Hepatocyte (in vitro differentiated cells): ENCODE data around the gene DIP2C. TPM values are rescaled to one million over a fixed set of nuclear protein-coding genes. Genes with fewer than 3 reads are reported as not detected.

Experiments
- DNase-seq: peaks from one replicate; pipeline ENCODE4 v3.0.0-alpha.2; 2016; ENCODE audit warnings: low spot score
- H2AFZ ChIP-seq: fragments of 200-600 bp; sonication (generic); 2 replicates; pipeline ENCODE4 v1.6.0; 2016; ENCODE audit warnings: antibody characterized with exemption, mild to moderate bottlenecking
- H3K27ac ChIP-seq: fragments of 200-600 bp; sonication (generic); 2 replicates; pipeline ENCODE4 v1.5.1; 2016; ENCODE audit warnings: mild to moderate bottlenecking
- H3K27me3 ChIP-seq: fragments of 200-600 bp; sonication (generic); 2 replicates; pipeline ENCODE4 v1.6.1; 2016
- H3K36me3 ChIP-seq: fragments of 200-600 bp; sonication (generic); replicated peaks from 2 replicates; pipeline ENCODE4 v1.5.1; 2016; ENCODE audit warnings: low read depth; ENCODE audit not compliant: insufficient read depth
- H3K4me1 ChIP-seq: fragments of 200-600 bp; sonication (generic); 2 replicates; pipeline ENCODE4 v1.5.1; 2016; ENCODE audit warnings: mild to moderate bottlenecking, moderate library complexity; ENCODE audit not compliant: insufficient read depth
- H3K4me2 ChIP-seq: fragments of 200-600 bp; sonication (generic); 2 replicates; pipeline ENCODE4 v1.6.0; 2016
- H3K4me3 ChIP-seq: fragments of 200-600 bp; sonication (generic); 2 replicates; pipeline ENCODE4 v1.5.1; 2016; ENCODE audit warnings: mild to moderate bottlenecking
- H3K79me2 ChIP-seq: fragments of 200-600 bp; sonication (generic); 2 replicates; pipeline ENCODE4 v1.6.0; 2017; ENCODE audit warnings: mild to moderate bottlenecking
- H3K9me2 ChIP-seq: fragments of 200-600 bp; sonication (generic); replicated peaks from 2 replicates; pipeline ENCODE4 v1.6.0; 2017; ENCODE audit warnings: mild to moderate bottlenecking; ENCODE audit not compliant: insufficient read depth
- H3K9me3 ChIP-seq: fragments of 200-600 bp; sonication (generic); 2 replicates; pipeline ENCODE4 v1.5.1; 2016; ENCODE audit warnings: low read depth, mild to moderate bottlenecking
- H4K20me1 ChIP-seq: fragments of 200-600 bp; sonication (generic); 2 replicates; pipeline ENCODE4 v1.6.0; 2016; ENCODE audit warnings: mild to moderate bottlenecking; ENCODE audit not compliant: insufficient read depth, poor library complexity, severe bottlenecking
- EZH2 ChIP-seq: fragments of 200-600 bp; sonication (generic); IDR thresholded peaks from 2 replicates; pipeline ENCODE4 v1.6.1; 2016; ENCODE audit warnings: antibody characterized with exemption, mild to moderate bottlenecking, borderline replicate concordance
- EZH2phosphoT487 ChIP-seq: fragments of 200-600 bp; sonication (generic); IDR thresholded peaks from one replicate; pipeline ENCODE4 v1.6.1; 2018; ENCODE audit warnings: antibody characterized with exemption, mild to moderate bottlenecking, low read depth, moderate library complexity; ENCODE audit not compliant: unreplicated experiment, severe bottlenecking
- WGBS: methylation state at CpG from one replicate; pipeline ENCODE4 v1.1.6; 2016; ENCODE audit warnings: low lambda C conversion rate; ENCODE audit errors: missing lambda C conversion rate; 5-methylcytosine and 5-hydroxymethylcytosine counted together
- polyA plus RNA-seq: library from polyadenylated mRNA; unstranded; fragments of >200 nt; fragmentation: Nextera tagmentation; extraction: Ambion mirVana; gene quantifications from 2 replicates; pipeline ENCODE4 v1.2.1, GENCODE V29; 2016
- total RNA-seq: library from RNA; depleted of rRNA; stranded (reverse); fragments of >200 nt; gene quantifications from 2 replicates; pipeline ENCODE4 v1.2.3, GENCODE V29; 2014
- TF ChIP-seq, protein P1 (sequence below): fragments of 200-600 bp; sonication (generic); IDR thresholded peaks from 2 replicates; pipeline ENCODE4 v1.5.1; 2016; ENCODE audit warnings: antibody characterized with exemption, mild to moderate bottlenecking; ENCODE audit not compliant: poor library complexity

Gene DIP2C
- total and polyA plus RNA-seq, 2 experiments from 2014 or later: 11.1 to 12.8 TPM

DNA sequence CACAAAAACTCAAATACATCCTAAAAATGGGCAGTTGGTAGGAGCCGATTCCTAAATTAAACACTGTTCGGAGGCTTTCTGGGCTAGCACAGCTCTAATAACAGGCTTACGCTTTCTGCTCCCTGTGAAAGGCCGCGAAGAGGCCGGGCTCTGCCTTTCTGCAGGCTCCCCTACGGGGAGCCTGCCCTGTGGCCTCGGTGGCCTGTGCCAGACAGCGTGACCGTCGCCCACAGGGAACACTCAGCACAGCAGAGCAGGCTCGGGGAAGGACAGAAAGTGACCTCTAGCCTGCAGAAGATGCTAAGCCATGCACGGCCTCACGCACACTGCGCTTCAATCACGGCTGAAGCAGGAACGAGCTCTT lies 64.2 kb downstream of the DIP2C start:
- H3K27me3 ChIP-seq: no peaks in the 10 kb centered on the region
- H3K36me3 ChIP-seq: no peaks in the 10 kb centered on the region
- H3K9me2 ChIP-seq: no peaks in the 10 kb centered on the region
- peaks cover 86% of the 10 kb centered on the region for H3K79me2 ChIP-seq
- H3K9me3 ChIP-seq: no peaks in the 10 kb centered on the region
- H3K27ac ChIP-seq: peak overlapping the region; percentile 88
- no peak overlapping the region for H2AFZ ChIP-seq
- WGBS: 64% methylated on average over 17 of the region's 17 CpGs
- peak; percentile 30 for DNase-seq
- peaks cover 25% of the 10 kb centered on the region for H3K4me1 ChIP-seq
- peak overlapping the region; percentile 49 for H3K4me2 ChIP-seq
- no peak for TF ChIP-seq EZH2
- no peak for TF ChIP-seq EZH2phosphoT487
- TF ChIP-seq, protein P1, sequence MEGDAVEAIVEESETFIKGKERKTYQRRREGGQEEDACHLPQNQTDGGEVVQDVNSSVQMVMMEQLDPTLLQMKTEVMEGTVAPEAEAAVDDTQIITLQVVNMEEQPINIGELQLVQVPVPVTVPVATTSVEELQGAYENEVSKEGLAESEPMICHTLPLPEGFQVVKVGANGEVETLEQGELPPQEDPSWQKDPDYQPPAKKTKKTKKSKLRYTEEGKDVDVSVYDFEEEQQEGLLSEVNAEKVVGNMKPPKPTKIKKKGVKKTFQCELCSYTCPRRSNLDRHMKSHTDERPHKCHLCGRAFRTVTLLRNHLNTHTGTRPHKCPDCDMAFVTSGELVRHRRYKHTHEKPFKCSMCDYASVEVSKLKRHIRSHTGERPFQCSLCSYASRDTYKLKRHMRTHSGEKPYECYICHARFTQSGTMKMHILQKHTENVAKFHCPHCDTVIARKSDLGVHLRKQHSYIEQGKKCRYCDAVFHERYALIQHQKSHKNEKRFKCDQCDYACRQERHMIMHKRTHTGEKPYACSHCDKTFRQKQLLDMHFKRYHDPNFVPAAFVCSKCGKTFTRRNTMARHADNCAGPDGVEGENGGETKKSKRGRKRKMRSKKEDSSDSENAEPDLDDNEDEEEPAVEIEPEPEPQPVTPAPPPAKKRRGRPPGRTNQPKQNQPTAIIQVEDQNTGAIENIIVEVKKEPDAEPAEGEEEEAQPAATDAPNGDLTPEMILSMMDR: no peak
- H4K20me1 ChIP-seq: peaks cover 43% of the 10 kb centered on the region
- no peak overlapping the region for H3K4me3 ChIP-seq

DNA sequence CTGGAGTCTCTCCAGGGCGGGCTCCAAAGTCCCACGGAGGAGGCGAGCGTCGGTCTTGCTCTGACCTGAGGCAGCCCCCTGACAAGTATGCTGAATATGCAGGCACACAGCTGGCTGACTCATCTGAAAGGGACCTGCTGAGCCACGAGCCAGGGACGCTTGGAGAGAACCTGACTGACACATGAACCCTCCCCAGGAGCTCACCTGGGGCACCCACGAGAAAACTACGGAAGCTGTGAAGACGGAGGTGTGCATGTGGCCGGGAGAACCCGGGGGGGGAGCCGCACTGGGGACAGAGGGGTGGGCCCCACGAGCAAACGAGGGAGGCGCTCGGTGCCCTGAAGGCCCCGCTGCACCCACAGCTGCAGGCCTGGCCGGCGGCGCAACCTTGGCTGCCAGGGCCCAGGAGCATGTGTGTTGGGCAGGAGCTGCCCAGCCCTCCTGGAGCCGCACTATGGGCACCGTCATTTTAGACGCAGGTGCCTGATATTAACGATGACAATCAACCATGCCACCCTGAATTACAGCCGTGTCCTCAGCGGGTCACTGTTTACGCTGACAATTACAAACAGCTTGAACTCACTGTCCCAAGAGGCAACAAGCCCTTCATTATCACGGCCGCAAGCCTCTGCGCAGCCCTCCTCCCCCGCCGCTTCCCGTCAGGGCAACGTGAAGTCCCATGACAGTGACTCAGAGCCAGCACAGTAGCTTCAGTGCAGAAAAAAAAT lies 64.7 kb downstream of the DIP2C start:
- peak; percentile 84 for DNase-seq
- peak overlapping the region; percentile 49 for H3K4me2 ChIP-seq
- H4K20me1 ChIP-seq: peaks cover 48% of the 10 kb centered on the region
- peak overlapping the region; percentile 88 for H3K27ac ChIP-seq
- no peaks in the 10 kb centered on the region for H3K36me3 ChIP-seq
- no peak for TF ChIP-seq EZH2
- TF ChIP-seq EZH2phosphoT487: no peak
- TF ChIP-seq, protein P1: no peak
- no peaks in the 10 kb centered on the region for H3K27me3 ChIP-seq
- H3K9me3 ChIP-seq: no peaks in the 10 kb centered on the region
- H3K79me2 ChIP-seq: peaks cover 88% of the 10 kb centered on the region
- H2AFZ ChIP-seq: no peak overlapping the region
- peaks cover 25% of the 10 kb centered on the region for H3K4me1 ChIP-seq
- H3K4me3 ChIP-seq: no peak overlapping the region
- WGBS: 41% methylated on average over 34 of the region's 35 CpGs
- H3K9me2 ChIP-seq: no peaks in the 10 kb centered on the region

GRCh38 chr10:624312-624604 lies 65.2 kb downstream of the DIP2C start:
- H3K4me2 ChIP-seq: peak overlapping the region; percentile 49
- TF ChIP-seq EZH2phosphoT487: no peak
- TF ChIP-seq, protein P1: no peak
- TF ChIP-seq EZH2: no peak
- no peaks in the 10 kb centered on the region for H3K27me3 ChIP-seq
- peaks cover 50% of the 10 kb centered on the region for H4K20me1 ChIP-seq
- H3K27ac ChIP-seq: peak overlapping the region; percentile 88
- peaks cover 87% of the 10 kb centered on the region for H3K79me2 ChIP-seq
- DNase-seq: no peak
- H3K9me3 ChIP-seq: no peaks in the 10 kb centered on the region
- no peaks in the 10 kb centered on the region for H3K36me3 ChIP-seq
- H3K9me2 ChIP-seq: no peaks in the 10 kb centered on the region
- WGBS: 59% methylated on average over 8 of the region's 8 CpGs
- no peak overlapping the region for H2AFZ ChIP-seq
- H3K4me1 ChIP-seq: peaks cover 25% of the 10 kb centered on the region
- no peak overlapping the region for H3K4me3 ChIP-seq
